ENCODE data around the gene ABTB2.

GRCh38 chr11:34276352-34276864 is 81.4 kb downstream of the ABTB2 start:
- TF ChIP-seq CTCF (IDR thresholded peaks at IDR 0.05; ENCODE audit: borderline replicate concordance, extremely low read depth, low read length, poor library complexity, severe bottlenecking) = no peak
- no peak for TF ChIP-seq EZH2 (IDR thresholded peaks at IDR 0.05; ENCODE audit: borderline replicate concordance, low read depth, low read length, severe bottlenecking)

All from DND-41 (cell line).